ENCODE results near the gene ZNF280D.
"Not testable (repeated sequence)": the region's sequence is repeated elsewhere in the genome, so short reads cannot be mapped to it uniquely, and the experiment has no call there.

ZNF280D gene

GRCh38 chr15:56733136-56734012 lies at the start of gene ZNF280D:
Gene ZNF280D, minus strand, starts transcription at chr15:56733509. Its CDS starts 26,400 bp downstream, at chr15:56707109.
- peak within 1 kb of the TSS; percentile 72 for H3K4me3 ChIP-seq (ENCODE audit: low read depth, low read length)
- peak; percentile 88 for DNase-seq
- in situ Hi-C loops (cut with HindIII; ENCODE audit: low pct_ligation_motif_present, low sequenced_read_pairs), result no loop called here
- TF ChIP-seq CTCF (IDR thresholded peaks at IDR 0.05; ENCODE audit: low read depth, low read length, missing control alignments), result no peak
- H3K27me3 ChIP-seq (replicated peaks), result no peaks in the 10 kb centered on the region
- H3K27ac ChIP-seq, result peak within 1 kb of the TSS; percentile 90
- no peaks in the 10 kb centered on the region for H3K36me3 ChIP-seq (replicated peaks)

GRCh38 chr15:56782306-56782705 lies 49.0 kb upstream of the ZNF280D start:
- no peaks in the 10 kb centered on the region for H3K36me3 ChIP-seq (replicated peaks)
- in situ Hi-C loops (cut with HindIII; ENCODE audit: low pct_ligation_motif_present, low sequenced_read_pairs), result no loop called here
- no peak overlapping the region for H3K4me3 ChIP-seq (ENCODE audit: low read depth, low read length)
- H3K27ac ChIP-seq, result no peak overlapping the region
- H3K27me3 ChIP-seq (replicated peaks), result no peaks in the 10 kb centered on the region
- DNase-seq, result no peak
- TF ChIP-seq CTCF (IDR thresholded peaks at IDR 0.05; ENCODE audit: low read depth, low read length, missing control alignments), result no peak

- no peak for DNase-seq
- no peaks in the 10 kb centered on the region for H3K27me3 ChIP-seq (replicated peaks)
- H3K36me3 ChIP-seq (replicated peaks), result no peaks in the 10 kb centered on the region
- in situ Hi-C loops (cut with HindIII; ENCODE audit: low pct_ligation_motif_present, low sequenced_read_pairs), result no loop called here
- no peak for TF ChIP-seq CTCF (IDR thresholded peaks at IDR 0.05; ENCODE audit: low read depth, low read length, missing control alignments)
- H3K27ac ChIP-seq, result no peak overlapping the region
- no peak overlapping the region for H3K4me3 ChIP-seq (ENCODE audit: low read depth, low read length)
These were observed 48.4 kb upstream of the ZNF280D start for GRCh38 chr15:56781666-56782065.

GRCh38 chr15:56780102-56780725 lies 46.9 kb upstream of the ZNF280D start:
- H3K27ac ChIP-seq; in situ Hi-C loops (cut with HindIII; ENCODE audit: low pct_ligation_motif_present, low sequenced_read_pairs); DNase-seq; H3K4me3 ChIP-seq (ENCODE audit: low read depth, low read length); H3K27me3 ChIP-seq (replicated peaks); H3K36me3 ChIP-seq (replicated peaks): not testable (repeated sequence)

- H3K27ac ChIP-seq; H3K27me3 ChIP-seq (replicated peaks); DNase-seq; in situ Hi-C loops (cut with HindIII; ENCODE audit: low pct_ligation_motif_present, low sequenced_read_pairs); H3K4me3 ChIP-seq (ENCODE audit: low read depth, low read length); H3K36me3 ChIP-seq (replicated peaks): not testable (repeated sequence)
These were observed 46.1 kb upstream of the ZNF280D start for GRCh38 chr15:56779449-56779848.

- TF ChIP-seq CTCF (IDR thresholded peaks at IDR 0.05; ENCODE audit: low read depth, low read length, missing control alignments), result no peak
- H3K27me3 ChIP-seq (replicated peaks), result no peaks in the 10 kb centered on the region
- H3K27ac ChIP-seq, result no peak overlapping the region
- in situ Hi-C loops (cut with HindIII; ENCODE audit: low pct_ligation_motif_present, low sequenced_read_pairs), result no loop called here
- DNase-seq, result no peak
- no peaks in the 10 kb centered on the region for H3K36me3 ChIP-seq (replicated peaks)
- H3K4me3 ChIP-seq (ENCODE audit: low read depth, low read length), result no peak overlapping the region
These were observed 45.5 kb upstream of the ZNF280D start for GRCh38 chr15:56778761-56779160.
